ENCODE data around the gene PROCR.
"Not testable (repeated sequence)": the region's sequence is repeated elsewhere in the genome, so short reads cannot be mapped to it uniquely, and the experiment has no call there.

PROCR gene

GRCh38 chr20:35146920-35147574, 24.8 kb upstream of the PROCR start, which contains the start of gene EDEM2:
EDEM2 (minus strand) TSS chr20:35147336; CDS start chr20:35147258, 78 bp downstream.
- no peaks in the 10 kb centered on the region for H3K9me2 ChIP-seq (replicated peaks; ENCODE audit: insufficient read depth, low read length)
- H3K9ac ChIP-seq (ENCODE audit: low read length): peak within 1 kb of the TSS; percentile 73
- TF ChIP-seq, protein P1, sequence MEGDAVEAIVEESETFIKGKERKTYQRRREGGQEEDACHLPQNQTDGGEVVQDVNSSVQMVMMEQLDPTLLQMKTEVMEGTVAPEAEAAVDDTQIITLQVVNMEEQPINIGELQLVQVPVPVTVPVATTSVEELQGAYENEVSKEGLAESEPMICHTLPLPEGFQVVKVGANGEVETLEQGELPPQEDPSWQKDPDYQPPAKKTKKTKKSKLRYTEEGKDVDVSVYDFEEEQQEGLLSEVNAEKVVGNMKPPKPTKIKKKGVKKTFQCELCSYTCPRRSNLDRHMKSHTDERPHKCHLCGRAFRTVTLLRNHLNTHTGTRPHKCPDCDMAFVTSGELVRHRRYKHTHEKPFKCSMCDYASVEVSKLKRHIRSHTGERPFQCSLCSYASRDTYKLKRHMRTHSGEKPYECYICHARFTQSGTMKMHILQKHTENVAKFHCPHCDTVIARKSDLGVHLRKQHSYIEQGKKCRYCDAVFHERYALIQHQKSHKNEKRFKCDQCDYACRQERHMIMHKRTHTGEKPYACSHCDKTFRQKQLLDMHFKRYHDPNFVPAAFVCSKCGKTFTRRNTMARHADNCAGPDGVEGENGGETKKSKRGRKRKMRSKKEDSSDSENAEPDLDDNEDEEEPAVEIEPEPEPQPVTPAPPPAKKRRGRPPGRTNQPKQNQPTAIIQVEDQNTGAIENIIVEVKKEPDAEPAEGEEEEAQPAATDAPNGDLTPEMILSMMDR (IDR thresholded peaks at IDR 0.05; ENCODE audit: low read length): no peak
- TF ChIP-seq EZH2 (optimal IDR thresholded peaks at IDR 0.05; ENCODE audit: low read depth, low read length) (no peak), EZH2phosphoT487 (IDR thresholded peaks at IDR 0.05; ENCODE audit: low read length) (no peak)
- peaks cover 10% of the 10 kb centered on the region; the same call in 1 of the 2 replicates for H3K79me2 ChIP-seq (ENCODE audit: low read length)
- H4K20me1 ChIP-seq (ENCODE audit: insufficient read depth, low read length): no peaks in the 10 kb centered on the region
- H3K36me3 ChIP-seq (replicated peaks; ENCODE audit: insufficient read depth, low read length): no peaks in the 10 kb centered on the region
- H2AFZ ChIP-seq (ENCODE audit: low read length): peak within 1 kb of the TSS; percentile 91
- H3K4me3 ChIP-seq (ENCODE audit: low read length): peak within 1 kb of the TSS; percentile 93
- peak within 1 kb of the TSS; percentile 62; the same call in 1 of the 2 replicates for H3K27ac ChIP-seq (ENCODE audit: low read length)
- no peaks in the 10 kb centered on the region for H3K27me3 ChIP-seq (replicated peaks; ENCODE audit: insufficient read depth, low read length)
- H3K4me2 ChIP-seq (ENCODE audit: low read depth, low read length): peak within 1 kb of the TSS; percentile 80
- H3K9me3 ChIP-seq (replicated peaks; ENCODE audit: insufficient read depth, low read length): no peaks in the 10 kb centered on the region
- peak; percentile 96 for DNase-seq
- H3K4me1 ChIP-seq (ENCODE audit: low read length): 0 out of 2 replicates have a peak, but pooled peaks cover 4% of the 10 kb centered on the region
- peaks cover 4% of the 10 kb centered on the region; the same call in 1 of the 2 replicates for H3F3A ChIP-seq (ENCODE audit: insufficient read depth, low read length)

GRCh38 chr20:35147575-35148071, 24.2 kb upstream of the PROCR start:
- peak overlapping the region; percentile 93 for H3K4me3 ChIP-seq (ENCODE audit: low read length)
- H3K4me2 ChIP-seq (ENCODE audit: low read depth, low read length): peak overlapping the region; percentile 80
- H3F3A ChIP-seq (ENCODE audit: insufficient read depth, low read length); H3K9me2 ChIP-seq (replicated peaks; ENCODE audit: insufficient read depth, low read length); H3K4me1 ChIP-seq (ENCODE audit: low read length); DNase-seq; H4K20me1 ChIP-seq (ENCODE audit: insufficient read depth, low read length); H3K27me3 ChIP-seq (replicated peaks; ENCODE audit: insufficient read depth, low read length); H3K79me2 ChIP-seq (ENCODE audit: low read length); H3K36me3 ChIP-seq (replicated peaks; ENCODE audit: insufficient read depth, low read length); H3K9me3 ChIP-seq (replicated peaks; ENCODE audit: insufficient read depth, low read length): not testable (repeated sequence)
- H3K27ac ChIP-seq (ENCODE audit: low read length): peak overlapping the region; percentile 62; the same call in 1 of the 2 replicates
- peak overlapping the region; percentile 91 for H2AFZ ChIP-seq (ENCODE audit: low read length)
- peak overlapping the region; percentile 73 for H3K9ac ChIP-seq (ENCODE audit: low read length)

- Histone ChIP-seq H3K4me2 (ENCODE audit: low read depth, low read length) (no peak overlapping the region), H3F3A (ENCODE audit: insufficient read depth, low read length) (peaks cover 4% of the 10 kb centered on the region; the same call in 1 of the 2 replicates), H3K9me2 (replicated peaks; ENCODE audit: insufficient read depth, low read length) (no peaks in the 10 kb centered on the region), H3K27me3 (replicated peaks; ENCODE audit: insufficient read depth, low read length) (no peaks in the 10 kb centered on the region), H3K4me1 (ENCODE audit: low read length) (0 out of 2 replicates have a peak, but pooled peaks cover 4% of the 10 kb centered on the region), H2AFZ (ENCODE audit: low read length) (no peak overlapping the region), H3K36me3 (replicated peaks; ENCODE audit: insufficient read depth, low read length) (no peaks in the 10 kb centered on the region), H4K20me1 (ENCODE audit: insufficient read depth, low read length) (no peaks in the 10 kb centered on the region), H3K9ac (ENCODE audit: low read length) (no peak overlapping the region), H3K79me2 (ENCODE audit: low read length) (peaks cover 10% of the 10 kb centered on the region; the same call in 1 of the 2 replicates), H3K27ac (ENCODE audit: low read length) (no peak overlapping the region), H3K9me3 (replicated peaks; ENCODE audit: insufficient read depth, low read length) (no peaks in the 10 kb centered on the region), H3K4me3 (ENCODE audit: low read length) (no peak overlapping the region)
- TF ChIP-seq EZH2 (optimal IDR thresholded peaks at IDR 0.05; ENCODE audit: low read depth, low read length) (no peak), EZH2phosphoT487 (IDR thresholded peaks at IDR 0.05; ENCODE audit: low read length) (no peak)
- DNase-seq: no peak
Measured at GRCh38 chr20:35150846-35151579, 20.9 kb upstream of the PROCR start.

DNA sequence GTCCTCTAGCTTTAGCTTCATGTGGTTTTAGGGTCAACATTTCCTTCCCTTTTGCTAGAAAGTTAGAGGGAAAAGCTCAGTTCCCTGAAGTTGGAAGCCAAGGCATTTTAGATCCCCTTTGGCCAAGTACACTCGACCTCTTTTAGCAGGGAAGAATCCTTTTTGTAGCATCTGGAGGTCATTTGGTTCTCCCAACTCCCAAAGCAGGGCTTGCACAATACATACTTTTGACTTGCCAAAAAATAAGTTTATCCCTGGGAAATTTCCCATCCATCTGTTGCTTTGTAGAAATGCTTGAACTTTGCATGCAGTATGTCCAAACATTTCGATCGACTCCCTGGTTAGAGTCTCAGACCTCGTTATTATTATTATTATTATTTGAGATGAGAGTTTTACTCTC, 20.1 kb upstream of the PROCR start:
- Histone ChIP-seq H3K36me3 (replicated peaks; ENCODE audit: insufficient read depth, low read length) (no peaks in the 10 kb centered on the region), H3K4me2 (ENCODE audit: low read depth, low read length) (no peak overlapping the region), H3K9me3 (replicated peaks; ENCODE audit: insufficient read depth, low read length) (no peaks in the 10 kb centered on the region), H3K79me2 (ENCODE audit: low read length) (peaks cover 3% of the 10 kb centered on the region; the same call in 1 of the 2 replicates), H3K4me3 (ENCODE audit: low read length) (no peak overlapping the region), H2AFZ (ENCODE audit: low read length) (no peak overlapping the region), H3K9me2 (replicated peaks; ENCODE audit: insufficient read depth, low read length) (no peaks in the 10 kb centered on the region), H4K20me1 (ENCODE audit: insufficient read depth, low read length) (no peaks in the 10 kb centered on the region), H3K27ac (ENCODE audit: low read length) (no peak overlapping the region), H3K4me1 (ENCODE audit: low read length) (0 out of 2 replicates have a peak, but pooled peaks cover 4% of the 10 kb centered on the region), H3K9ac (ENCODE audit: low read length) (no peak overlapping the region), H3K27me3 (replicated peaks; ENCODE audit: insufficient read depth, low read length) (no peaks in the 10 kb centered on the region), H3F3A (ENCODE audit: insufficient read depth, low read length) (peaks cover 4% of the 10 kb centered on the region; the same call in 1 of the 2 replicates)
- DNase-seq: no peak
- TF ChIP-seq EZH2 (optimal IDR thresholded peaks at IDR 0.05; ENCODE audit: low read depth, low read length): no peak
- no peak for TF ChIP-seq EZH2phosphoT487 (IDR thresholded peaks at IDR 0.05; ENCODE audit: low read length)
- TF ChIP-seq, protein P1 (IDR thresholded peaks at IDR 0.05; ENCODE audit: low read length): no peak

Measured in MM.1S (cell line).